GM18909 (cell line): Measurements from ENCODE around the gene PCDH20.
"Not testable (repeated sequence)": the region's sequence is repeated elsewhere in the genome, so short reads cannot be mapped to it uniquely, and the experiment has no call there.

Experiments used
- ATAC-seq: cut with Tn5 transposase; IDR thresholded peaks from one replicate; pipeline ENCODE4 v1.9.1; 2021; ENCODE audit warnings: mild to moderate bottlenecking; ENCODE audit not compliant: unreplicated experiment, poor library complexity

PCDH20 gene, protein sequence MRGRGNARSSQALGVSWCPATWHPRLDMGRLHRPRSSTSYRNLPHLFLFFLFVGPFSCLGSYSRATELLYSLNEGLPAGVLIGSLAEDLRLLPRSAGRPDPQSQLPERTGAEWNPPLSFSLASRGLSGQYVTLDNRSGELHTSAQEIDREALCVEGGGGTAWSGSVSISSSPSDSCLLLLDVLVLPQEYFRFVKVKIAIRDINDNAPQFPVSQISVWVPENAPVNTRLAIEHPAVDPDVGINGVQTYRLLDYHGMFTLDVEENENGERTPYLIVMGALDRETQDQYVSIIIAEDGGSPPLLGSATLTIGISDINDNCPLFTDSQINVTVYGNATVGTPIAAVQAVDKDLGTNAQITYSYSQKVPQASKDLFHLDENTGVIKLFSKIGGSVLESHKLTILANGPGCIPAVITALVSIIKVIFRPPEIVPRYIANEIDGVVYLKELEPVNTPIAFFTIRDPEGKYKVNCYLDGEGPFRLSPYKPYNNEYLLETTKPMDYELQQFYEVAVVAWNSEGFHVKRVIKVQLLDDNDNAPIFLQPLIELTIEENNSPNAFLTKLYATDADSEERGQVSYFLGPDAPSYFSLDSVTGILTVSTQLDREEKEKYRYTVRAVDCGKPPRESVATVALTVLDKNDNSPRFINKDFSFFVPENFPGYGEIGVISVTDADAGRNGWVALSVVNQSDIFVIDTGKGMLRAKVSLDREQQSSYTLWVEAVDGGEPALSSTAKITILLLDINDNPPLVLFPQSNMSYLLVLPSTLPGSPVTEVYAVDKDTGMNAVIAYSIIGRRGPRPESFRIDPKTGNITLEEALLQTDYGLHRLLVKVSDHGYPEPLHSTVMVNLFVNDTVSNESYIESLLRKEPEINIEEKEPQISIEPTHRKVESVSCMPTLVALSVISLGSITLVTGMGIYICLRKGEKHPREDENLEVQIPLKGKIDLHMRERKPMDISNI

DNA sequence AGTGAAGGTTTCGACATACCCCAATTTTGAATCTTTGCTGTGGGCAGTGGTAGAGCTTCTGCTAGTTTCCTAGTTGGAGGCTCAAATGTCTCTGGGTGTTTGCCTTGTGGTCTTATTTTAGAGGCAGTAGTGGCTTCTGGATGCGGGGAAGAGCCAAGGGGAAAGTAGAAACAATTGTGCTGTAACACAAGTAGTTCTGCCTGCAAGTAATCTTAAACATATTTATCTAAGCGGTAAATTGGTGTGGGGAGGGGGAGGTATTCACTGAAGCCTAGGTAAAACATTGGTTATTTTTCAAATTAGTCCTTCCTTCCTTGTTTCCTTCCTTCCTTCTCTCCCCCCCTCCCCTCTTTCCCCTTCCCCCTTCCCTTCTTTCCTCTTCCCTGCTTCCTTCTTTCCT is at the start of gene PCDH20:
TSS of gene PCDH20 (minus strand) at position 101 of the 400 bp plus-strand sequence. CDS start 691 bp downstream, outside the sequence.
- no peak for ATAC-seq

DNA sequence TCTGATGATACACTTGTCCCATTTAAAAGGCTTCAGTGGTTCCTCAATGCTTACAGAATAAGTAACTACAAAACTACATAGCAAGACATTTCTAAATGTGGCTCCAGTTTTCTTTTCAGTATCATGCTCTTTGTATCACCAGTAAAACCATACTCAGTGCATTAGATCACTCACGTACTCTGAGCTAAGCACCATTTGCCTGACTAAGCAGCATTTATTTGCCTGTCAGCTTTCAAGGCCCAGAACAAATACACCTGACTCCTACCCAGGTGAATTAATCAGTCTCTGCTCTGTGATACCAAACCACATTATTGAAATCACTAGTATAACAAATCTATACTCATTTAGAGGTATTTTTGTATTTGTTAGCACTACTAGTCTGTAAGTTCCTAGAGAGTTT is 47.4 kb upstream of the PCDH20 start:
- no peak for ATAC-seq

GRCh38 chr13:61453121-61453520 is 37.5 kb upstream of the PCDH20 start:
- ATAC-seq: no peak

GRCh38 chr13:61432029-61432428 is 16.4 kb upstream of the PCDH20 start:
- ATAC-seq: no peak

- ATAC-seq: no peak
Measured at GRCh38 chr13:61423915-61424314, 8.3 kb upstream of the PCDH20 start.

DNA sequence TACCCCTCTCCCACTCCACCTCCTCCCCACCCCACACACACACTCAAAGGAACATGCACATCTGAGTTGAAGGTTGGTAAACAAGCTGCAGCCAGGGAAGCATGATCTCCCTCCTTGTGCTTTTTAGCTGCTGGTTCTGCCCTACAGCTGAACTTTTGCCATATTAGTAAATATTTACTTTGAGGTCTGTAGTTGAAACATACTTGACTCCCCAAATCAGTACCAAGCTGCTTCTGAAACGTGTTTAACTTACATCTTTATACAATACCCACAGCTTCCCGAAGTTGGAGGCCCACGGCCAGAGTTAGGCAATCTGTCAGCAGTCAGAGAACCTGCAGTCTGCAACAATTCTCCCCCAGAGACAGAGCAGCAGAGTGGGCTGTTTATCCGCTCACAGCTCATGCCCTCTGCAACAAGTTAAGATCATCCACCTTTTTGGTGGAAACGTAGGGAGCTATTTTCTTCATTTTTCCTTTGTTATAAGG is 1.5 kb upstream of the PCDH20 start:
- no peak for ATAC-seq

DNA sequence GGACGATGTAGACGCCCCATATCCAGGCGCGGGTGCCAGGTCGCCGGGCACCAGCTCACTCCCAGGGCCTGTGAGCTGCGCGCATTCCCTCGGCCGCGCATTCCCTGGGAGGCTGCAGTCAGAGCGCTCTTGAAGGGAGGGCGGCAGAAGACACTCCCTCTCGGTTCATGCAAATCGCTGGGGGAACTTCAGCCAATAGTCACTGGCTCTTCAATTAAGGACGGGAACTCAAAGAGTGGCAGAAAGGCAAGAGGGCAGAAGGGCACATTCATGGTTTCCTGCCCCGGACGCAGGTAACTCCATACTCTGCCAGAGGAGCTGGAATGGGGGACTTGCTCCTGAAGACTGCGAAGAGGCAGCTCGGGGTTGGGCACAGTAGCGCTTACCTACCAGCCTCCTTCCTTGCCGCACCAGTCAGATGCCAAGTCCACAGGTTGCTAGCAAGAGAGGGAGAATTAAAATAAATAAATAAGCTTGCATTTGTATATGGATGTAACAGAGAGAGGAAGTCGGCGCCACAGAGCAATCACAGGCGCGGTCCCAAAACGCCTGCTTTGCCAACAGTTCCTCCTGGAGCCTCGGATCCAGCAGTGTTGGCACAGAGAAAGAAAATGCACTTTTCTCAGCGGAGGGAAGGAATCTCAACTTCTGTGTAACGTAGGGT is 459 bp downstream of the PCDH20 start:
- no peak for ATAC-seq

DNA sequence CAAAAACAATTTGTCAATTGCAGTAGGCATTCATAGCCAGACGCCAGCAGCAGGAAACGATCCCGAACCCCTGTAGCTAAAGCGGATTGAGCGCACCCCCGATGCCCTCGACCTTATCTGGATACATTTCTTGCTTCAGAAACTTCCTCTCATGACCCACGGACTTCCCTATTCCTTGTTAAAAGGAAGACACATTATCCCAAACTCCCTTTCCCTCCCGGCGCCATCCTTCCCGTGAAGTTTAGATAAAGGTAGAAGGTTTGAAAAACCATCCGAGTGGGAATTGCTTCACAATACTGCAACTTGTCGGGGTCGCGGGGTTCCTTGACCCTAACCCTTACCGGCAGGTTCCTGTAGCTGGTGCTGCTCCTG is 977 bp downstream of the PCDH20 start:
- no peak for ATAC-seq

GRCh38 chr13:61413572-61414535 is 1.8 kb downstream of the PCDH20 start:
- ATAC-seq: no peak

- ATAC-seq: no peak
Measured at GRCh38 chr13:61410669-61411297, 4.9 kb downstream of the PCDH20 start.

DNA sequence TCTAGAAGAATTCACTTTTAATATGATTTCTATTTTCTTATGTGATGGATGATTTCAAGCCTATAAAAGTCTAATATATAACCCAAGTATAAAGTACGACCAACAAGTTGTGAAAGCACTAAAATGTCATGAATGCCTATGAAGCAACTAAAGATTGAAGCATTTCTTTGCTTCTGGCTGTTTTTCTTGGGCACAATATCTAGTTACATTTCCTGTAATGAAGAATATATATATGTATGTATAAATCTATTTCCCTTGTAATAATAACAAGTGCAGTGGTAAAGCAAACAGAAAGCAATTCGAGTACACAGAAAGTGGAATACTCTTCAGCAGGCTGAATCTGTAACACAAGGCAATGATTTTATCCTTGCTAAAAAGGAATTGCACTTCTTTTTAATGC is 5.4 kb downstream of the PCDH20 start:
- no peak for ATAC-seq

GRCh38 chr13:61408571-61408970 is 7.1 kb downstream of the PCDH20 start:
- no peak for ATAC-seq

DNA sequence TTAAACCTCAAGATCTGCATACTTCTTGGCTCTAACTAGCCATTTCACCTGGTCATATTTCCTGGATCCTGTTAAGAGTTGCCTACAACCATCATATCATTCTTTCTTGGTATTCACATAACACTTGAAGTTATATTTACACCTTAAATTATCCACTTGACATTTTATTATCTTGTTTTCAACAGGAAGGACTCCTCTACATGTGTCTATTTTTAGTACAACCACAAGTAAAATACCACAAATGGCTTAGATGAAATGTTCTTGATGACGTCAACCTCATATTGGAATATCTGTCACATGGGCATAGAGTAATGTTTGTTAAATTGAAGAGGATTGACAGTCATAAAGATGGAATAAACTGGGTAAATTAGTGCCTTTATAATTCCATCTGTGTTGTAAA is 9.4 kb downstream of the PCDH20 start:
- no peak for ATAC-seq

DNA sequence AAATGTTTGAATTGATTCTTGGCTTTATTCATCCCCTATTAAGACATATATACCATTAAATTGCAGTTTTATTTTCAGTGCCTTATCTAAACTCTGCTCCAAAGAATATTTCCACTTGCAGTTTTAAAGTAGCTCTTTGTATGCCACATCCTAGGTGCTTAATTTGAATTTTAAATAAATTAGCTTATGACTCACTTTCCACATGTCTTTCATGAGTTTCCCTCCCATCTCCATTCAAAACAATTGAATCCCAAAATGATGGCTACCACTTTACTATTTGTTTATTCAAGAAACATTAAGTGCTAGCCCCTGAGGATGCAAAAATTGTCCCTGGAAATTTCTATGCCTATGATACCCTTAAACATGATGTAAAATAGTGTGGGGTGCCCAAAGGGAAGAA is 19.5 kb downstream of the PCDH20 start:
- ATAC-seq: no peak

- ATAC-seq: no peak
Measured at GRCh38 chr13:61391426-61391825, 24.2 kb downstream of the PCDH20 start.

DNA sequence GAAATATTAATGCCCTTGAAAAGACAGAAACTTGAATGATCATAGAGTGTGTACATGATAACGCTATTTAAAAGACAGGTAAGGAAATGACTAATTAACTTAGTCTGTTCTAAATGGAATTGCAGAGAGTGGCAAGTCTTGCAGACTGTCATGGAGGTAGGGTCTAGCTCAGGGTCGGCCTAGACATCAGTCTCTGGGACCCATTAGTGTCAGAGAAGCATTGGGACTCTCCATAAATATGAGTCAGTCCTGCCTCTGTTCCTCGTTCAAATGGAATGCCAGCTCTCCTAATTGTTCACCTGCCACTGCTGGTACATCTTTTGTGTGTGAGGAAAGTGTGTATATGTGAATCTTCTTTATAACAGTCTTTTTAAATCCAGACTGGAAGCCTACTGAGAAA is 28.0 kb downstream of the PCDH20 start:
- ATAC-seq: no peak

DNA sequence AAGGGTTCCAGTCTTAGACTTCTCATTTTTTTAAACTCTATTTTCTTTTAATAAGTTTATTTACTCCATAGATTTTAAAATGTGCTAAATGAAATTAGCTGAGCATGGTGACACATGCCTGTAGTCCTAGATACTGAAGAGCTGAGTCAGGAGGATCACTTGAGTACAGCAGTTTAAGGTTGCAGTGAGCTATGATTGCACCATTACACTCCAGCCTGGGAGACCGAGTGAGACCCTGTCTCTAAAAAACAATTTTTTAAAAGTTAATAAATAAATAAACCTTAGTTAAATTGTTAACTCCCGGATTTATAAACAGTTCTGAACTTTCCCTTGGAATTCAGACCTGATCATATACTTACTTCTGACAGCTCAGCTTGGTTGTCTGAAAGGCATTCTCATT is 32.5 kb downstream of the PCDH20 start:
- no peak for ATAC-seq

DNA sequence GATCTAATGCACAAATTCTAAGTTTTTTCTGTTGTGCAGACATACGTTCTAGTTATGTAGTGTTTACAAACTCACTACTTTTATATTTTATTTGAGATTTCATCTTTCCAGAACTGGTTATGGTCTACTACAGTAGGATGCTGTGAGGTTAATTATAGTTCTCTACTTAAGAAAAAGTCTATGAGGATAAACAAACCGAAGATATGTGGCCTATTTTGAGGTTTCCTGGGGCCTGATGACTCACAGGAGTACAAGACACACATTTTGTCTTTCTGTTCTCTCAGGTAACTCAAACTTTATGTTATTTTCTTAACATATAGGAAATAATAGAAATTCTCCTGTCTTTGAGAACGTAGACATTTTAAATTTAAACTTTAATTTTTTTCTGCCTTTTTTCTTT is 45.1 kb downstream of the PCDH20 start:
- ATAC-seq: no peak

GRCh38 chr13:61364690-61365089 is 51.0 kb downstream of the PCDH20 start:
- ATAC-seq: not testable (repeated sequence)
